Tibial nerve (tissue), 4 donors: ENCODE measurements around the gene FBXW7.

ENCODE experiments used
- CTCF ChIP-seq, 5 experiments: fragments of 200-600 bp in 3 of 5; fragments of 450-650 bp in 2 of 5; sonication (generic) in 3 of 5; IDR thresholded peaks; one replicate each; pipeline ENCODE4 v1.5.1; 2016 to 2019; ENCODE audit warnings: antibody characterized with exemption in 5 of 5, mild to moderate bottlenecking in 3 of 5, moderate library complexity in 2 of 5
- EP300 ChIP-seq, 2 donors: sonication (generic); formaldehyde crosslinking; IDR thresholded peaks; one replicate each; pipeline ENCODE4 v1.6.1; 2017; ENCODE audit warnings: antibody characterized with exemption in 2 of 2, mild to moderate bottlenecking in 1 of 2
- POLR2A ChIP-seq, 2 donors: fragments of 450-650 bp; IDR thresholded peaks; one replicate each; pipeline ENCODE4 v1.6.1; 2017; ENCODE audit warnings: antibody characterized with exemption in 2 of 2, mild to moderate bottlenecking in 2 of 2, moderate library complexity in 2 of 2

DNA sequence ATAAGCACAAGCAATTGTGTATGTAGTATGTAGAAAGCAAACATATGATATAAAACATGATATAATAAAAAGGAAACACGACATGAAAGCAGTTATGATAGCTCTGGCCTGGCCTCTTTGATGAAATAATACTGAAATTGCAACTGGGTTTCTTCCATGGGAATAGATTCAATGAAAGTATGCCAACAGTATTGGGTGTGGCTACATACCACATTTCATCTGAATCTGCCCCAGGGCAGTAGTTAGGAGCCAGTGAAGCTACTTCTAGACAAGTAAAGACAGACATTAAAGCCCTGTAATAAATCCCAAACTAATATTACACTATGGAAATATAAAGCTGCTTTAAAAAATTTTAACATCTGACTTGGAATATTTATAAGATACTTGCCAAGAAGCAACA is 207.3 kb downstream of the FBXW7 start:
- no peak for TF ChIP-seq EP300 (IDR thresholded peaks at IDR 0.05)
- no peak for TF ChIP-seq CTCF (IDR thresholded peaks at IDR 0.05)
- TF ChIP-seq POLR2A (IDR thresholded peaks at IDR 0.05): no peak
